ENCODE measurements around the gene FCSK. TPM values are rescaled to one million over a fixed set of nuclear protein-coding genes. Genes with fewer than 3 reads are reported as not detected.
"Not testable (repeated sequence)": the region's sequence is repeated elsewhere in the genome, so short reads cannot be mapped to it uniquely, and the experiment has no call there.

The FCSK gene
- total RNA-seq, 2 donors from 2014 or later, result 15.4 to 18.0 TPM

- H3K9me3 Mint-ChIP-seq, result no peaks in the 10 kb centered on the region
- H3K36me3 Mint-ChIP-seq (ENCODE audit: insufficient read depth in 2 of 2), result peaks cover 21 to 28% of the 10 kb centered on the region in 2 donors
- ATAC-seq (replicated peaks in 1 of 2) (no peak), DNase-seq (peak in 1 of 2 donors; percentile 9)
- no peaks in the 10 kb centered on the region for H3K27me3 Mint-ChIP-seq (ENCODE audit: low read depth)
- H3K4me1 Mint-ChIP-seq (ENCODE audit: low read depth), result peaks cover 53% of the 10 kb centered on the region
- peak overlapping the region; percentile 95 to 98 for H3K4me3 Mint-ChIP-seq
- peak overlapping the region; percentile 100 for H3K27ac Mint-ChIP-seq
Measured at GRCh38 chr16:70522216-70523075, 68.1 kb downstream of the FCSK start.

- Mint-ChIP-seq H3K27ac (peak within 1 kb of the TSS; percentile 100), H3K4me1 (ENCODE audit: low read depth) (peaks cover 61% of the 10 kb centered on the region), H3K27me3 (ENCODE audit: low read depth) (no peaks in the 10 kb centered on the region), H3K36me3 (ENCODE audit: insufficient read depth in 2 of 2) (peaks cover 21 to 32% of the 10 kb centered on the region in 2 donors), H3K9me3 (no peaks in the 10 kb centered on the region), H3K4me3 (peak within 1 kb of the TSS; percentile 95 to 98)
- DNase-seq (peak; percentile 92 to 95), ATAC-seq (replicated peaks in 1 of 2) (peak; percentile 82 to 84)
Measured at GRCh38 chr16:70523076-70523742, 68.8 kb downstream of the FCSK start, which contains the start of gene COG4. COG4 (minus strand) TSS chr16:70523554; CDS start chr16:70523543, 11 bp downstream.

- Mint-ChIP-seq H3K9me3 (no peaks in the 10 kb centered on the region), H3K4me1 (ENCODE audit: low read depth) (peaks cover 68% of the 10 kb centered on the region), H3K27ac (peak within 1 kb of the TSS; percentile 100), H3K27me3 (ENCODE audit: low read depth) (no peaks in the 10 kb centered on the region), H3K36me3 (ENCODE audit: insufficient read depth in 2 of 2) (peaks cover 21 to 38% of the 10 kb centered on the region in 2 donors), H3K4me3 (peak within 1 kb of the TSS; percentile 95 to 98)
- DNase-seq (peak in 1 of 2 donors; percentile 74), ATAC-seq (replicated peaks in 1 of 2) (peak; percentile 66 to 71)
Measured at GRCh38 chr16:70523743-70524398, 69.5 kb downstream of the FCSK start, which contains the start of gene SF3B3. SF3B3 (plus strand) TSS chr16:70523816; CDS start chr16:70526657, 2,841 bp downstream.

GRCh38 chr16:70524399-70524825, 70.0 kb downstream of the FCSK start:
- not testable (repeated sequence) for H3K9me3 Mint-ChIP-seq; ATAC-seq (replicated peaks in 1 of 2); H3K27me3 Mint-ChIP-seq (ENCODE audit: low read depth)
- peaks cover 73% of the 10 kb centered on the region for H3K4me1 Mint-ChIP-seq (ENCODE audit: low read depth)
- peak; percentile 25 to 29 for DNase-seq
- H3K36me3 Mint-ChIP-seq (ENCODE audit: insufficient read depth in 2 of 2), result peaks cover 23 to 42% of the 10 kb centered on the region in 2 donors
- H3K27ac Mint-ChIP-seq, result peak overlapping the region; percentile 100
- H3K4me3 Mint-ChIP-seq, result peak overlapping the region; percentile 95 to 98

- Mint-ChIP-seq H3K9me3 (no peaks in the 10 kb centered on the region), H3K36me3 (ENCODE audit: insufficient read depth in 2 of 2) (peaks cover 27 to 49% of the 10 kb centered on the region in 2 donors), H3K27me3 (ENCODE audit: low read depth) (no peaks in the 10 kb centered on the region), H3K27ac (peak overlapping the region; percentile 92), H3K4me1 (ENCODE audit: low read depth) (peaks cover 69% of the 10 kb centered on the region), H3K4me3 (peak overlapping the region; percentile 83 to 98)
- ATAC-seq (replicated peaks in 1 of 2) (no peak), DNase-seq (no peak)
Measured at GRCh38 chr16:70526403-70526802, 72.0 kb downstream of the FCSK start.

GRCh38 chr16:70527315-70527996, 73.1 kb downstream of the FCSK start:
- ATAC-seq (replicated peaks in 1 of 2), result no peak
- no peak for DNase-seq
- H3K27me3 Mint-ChIP-seq (ENCODE audit: low read depth), result no peaks in the 10 kb centered on the region
- peak overlapping the region; percentile 92 for H3K27ac Mint-ChIP-seq
- no peaks in the 10 kb centered on the region for H3K9me3 Mint-ChIP-seq
- peak overlapping the region; percentile 83 to 98 for H3K4me3 Mint-ChIP-seq
- H3K4me1 Mint-ChIP-seq (ENCODE audit: low read depth), result peaks cover 65% of the 10 kb centered on the region
- peaks cover 28 to 56% of the 10 kb centered on the region in 2 donors for H3K36me3 Mint-ChIP-seq (ENCODE audit: insufficient read depth in 2 of 2)

GRCh38 chr16:70529051-70529777, 74.8 kb downstream of the FCSK start:
- Mint-ChIP-seq H3K36me3 (ENCODE audit: insufficient read depth in 2 of 2) (peaks cover 24 to 61% of the 10 kb centered on the region in 2 donors), H3K9me3 (no peaks in the 10 kb centered on the region), H3K4me3 (peak overlapping the region; percentile 55 to 80), H3K4me1 (ENCODE audit: low read depth) (peaks cover 74% of the 10 kb centered on the region), H3K27ac (peak overlapping the region; percentile 95), H3K27me3 (ENCODE audit: low read depth) (no peaks in the 10 kb centered on the region)
- DNase-seq, result no peak
- ATAC-seq (replicated peaks in 1 of 2), result no peak

Other genes starting within 250 kb of the FCSK start
- gene EXOSC6, start 202.7 kb upstream of the FCSK start, total RNA-seq, result 10 to 100 TPM; 26.3 to 28.2 TPM
- gene AARS1, start 165.1 kb upstream of the FCSK start, total RNA-seq, result 100 to 1,000 TPM; 273 to 308 TPM
- 10 to 100 TPM; 52.6 to 61.0 TPM for gene DDX19B, start 155.4 kb upstream of the FCSK start, total RNA-seq
- gene DDX19A, start 107.7 kb upstream of the FCSK start, total RNA-seq, result 10 to 100 TPM; 37.1 to 46.8 TPM
- 10 to 100 TPM; 15.9 to 18.3 TPM for gene ST3GAL2, start 15.5 kb upstream of the FCSK start, total RNA-seq
- gene COG4, start 69.0 kb downstream of the FCSK start, total RNA-seq, result 10 to 100 TPM; 30.2 to 53.4 TPM
- 100 to 1,000 TPM; 302 to 309 TPM for gene SF3B3, start 69.2 kb downstream of the FCSK start, total RNA-seq
- gene IL34, start 192.0 kb downstream of the FCSK start, total RNA-seq, result under 1 TPM; 0.35 to 0.36 TPM
- gene MTSS2, start 231.5 kb downstream of the FCSK start, total RNA-seq, result 1 to 10 TPM; 5.5 to 8.5 TPM